ENCODE data around the gene ZC3H13. TPM values are rescaled to one million over a fixed set of nuclear protein-coding genes. Genes with fewer than 3 reads are reported as not detected.

ZC3H13 gene
- total RNA-seq, 1 donor from 2014 or later, result 72.3 TPM

- no peak for DNase-seq
- TF ChIP-seq CTCF (IDR thresholded peaks at IDR 0.05; ENCODE audit: partially characterized antibody, unreplicated experiment), result no peak
- Mint-ChIP-seq H3K4me3 (ENCODE audit: unreplicated experiment) (no peak overlapping the region), H3K27me3 (ENCODE audit: unreplicated experiment) (no peaks in the 10 kb centered on the region), H3K4me1 (ENCODE audit: low read depth, unreplicated experiment) (no peaks in the 10 kb centered on the region), H3K36me3 (ENCODE audit: unreplicated experiment) (no peaks in the 10 kb centered on the region), H3K9me3 (ENCODE audit: unreplicated experiment) (no peaks in the 10 kb centered on the region), H3K27ac (ENCODE audit: unreplicated experiment) (no peak overlapping the region)
These were observed 77.2 kb downstream of the ZC3H13 start for GRCh38 chr13:45975337-45975736.

GRCh38 chr13:45974500-45974899 lies 78.0 kb downstream of the ZC3H13 start:
- DNase-seq, result no peak
- no peaks in the 10 kb centered on the region for H3K4me1 Mint-ChIP-seq (ENCODE audit: low read depth, unreplicated experiment)
- H3K9me3 Mint-ChIP-seq (ENCODE audit: unreplicated experiment), result no peaks in the 10 kb centered on the region
- TF ChIP-seq CTCF (IDR thresholded peaks at IDR 0.05; ENCODE audit: partially characterized antibody, unreplicated experiment), result no peak
- H3K27ac Mint-ChIP-seq (ENCODE audit: unreplicated experiment), result no peak overlapping the region
- H3K36me3 Mint-ChIP-seq (ENCODE audit: unreplicated experiment), result no peaks in the 10 kb centered on the region
- H3K4me3 Mint-ChIP-seq (ENCODE audit: unreplicated experiment), result no peak overlapping the region
- no peaks in the 10 kb centered on the region for H3K27me3 Mint-ChIP-seq (ENCODE audit: unreplicated experiment)

DNA sequence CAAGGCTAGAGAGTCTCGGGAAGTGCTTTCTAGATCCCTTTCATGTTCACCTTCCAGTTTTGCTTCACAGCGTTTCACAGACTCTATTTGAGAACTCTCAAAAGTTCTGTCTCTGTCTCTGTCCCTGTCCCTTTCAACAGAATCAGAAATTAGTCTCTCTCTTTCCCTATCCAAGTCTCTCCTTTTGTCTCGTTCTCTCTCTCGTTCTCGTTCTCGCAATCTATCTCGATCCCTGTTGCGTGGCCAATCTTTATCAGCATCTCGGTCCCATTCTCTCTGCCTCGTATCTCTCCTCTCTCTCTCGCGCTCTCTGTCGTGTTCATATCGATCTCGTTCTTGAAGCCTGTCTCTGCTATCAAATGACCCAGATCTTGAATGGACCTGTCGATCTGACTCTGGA lies 85.0 kb downstream of the ZC3H13 start:
- Mint-ChIP-seq H3K9me3 (ENCODE audit: unreplicated experiment) (no peaks in the 10 kb centered on the region), H3K4me1 (ENCODE audit: low read depth, unreplicated experiment) (no peaks in the 10 kb centered on the region), H3K27ac (ENCODE audit: unreplicated experiment) (no peak overlapping the region), H3K4me3 (ENCODE audit: unreplicated experiment) (no peak overlapping the region), H3K36me3 (ENCODE audit: unreplicated experiment) (peaks cover 6% of the 10 kb centered on the region), H3K27me3 (ENCODE audit: unreplicated experiment) (no peaks in the 10 kb centered on the region)
- TF ChIP-seq CTCF (IDR thresholded peaks at IDR 0.05; ENCODE audit: partially characterized antibody, unreplicated experiment), result no peak
- no peak for DNase-seq

DNA sequence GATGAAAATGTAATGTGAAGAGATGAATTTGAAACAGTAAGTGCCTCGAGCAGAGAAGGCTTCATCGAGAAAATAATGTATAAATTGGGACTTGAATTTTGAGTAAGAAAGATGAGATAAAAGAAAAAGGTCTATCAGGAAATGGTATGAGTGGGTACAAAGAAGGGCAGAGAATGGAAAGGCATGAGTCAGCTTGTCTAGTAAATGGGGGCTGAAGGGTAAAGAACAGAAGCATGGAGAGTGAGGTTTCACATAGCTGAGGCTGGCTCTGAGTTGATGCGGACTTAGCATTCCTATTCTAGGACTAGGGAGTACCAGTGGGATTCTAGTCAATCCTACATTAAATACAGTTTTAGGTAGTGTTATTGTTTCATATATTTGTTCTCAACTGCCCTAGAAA lies 85.8 kb downstream of the ZC3H13 start:
- H3K9me3 Mint-ChIP-seq (ENCODE audit: unreplicated experiment), result no peaks in the 10 kb centered on the region
- H3K27me3 Mint-ChIP-seq (ENCODE audit: unreplicated experiment), result no peaks in the 10 kb centered on the region
- peaks cover 6% of the 10 kb centered on the region for H3K36me3 Mint-ChIP-seq (ENCODE audit: unreplicated experiment)
- H3K4me1 Mint-ChIP-seq (ENCODE audit: low read depth, unreplicated experiment), result no peaks in the 10 kb centered on the region
- DNase-seq, result no peak
- no peak overlapping the region for H3K27ac Mint-ChIP-seq (ENCODE audit: unreplicated experiment)
- TF ChIP-seq CTCF (IDR thresholded peaks at IDR 0.05; ENCODE audit: partially characterized antibody, unreplicated experiment), result no peak
- no peak overlapping the region for H3K4me3 Mint-ChIP-seq (ENCODE audit: unreplicated experiment)

- no peaks in the 10 kb centered on the region for H3K4me1 Mint-ChIP-seq (ENCODE audit: low read depth, unreplicated experiment)
- H3K27ac Mint-ChIP-seq (ENCODE audit: unreplicated experiment), result no peak overlapping the region
- no peak overlapping the region for H3K4me3 Mint-ChIP-seq (ENCODE audit: unreplicated experiment)
- no peaks in the 10 kb centered on the region for H3K9me3 Mint-ChIP-seq (ENCODE audit: unreplicated experiment)
- H3K27me3 Mint-ChIP-seq (ENCODE audit: unreplicated experiment), result no peaks in the 10 kb centered on the region
- DNase-seq, result no peak
- H3K36me3 Mint-ChIP-seq (ENCODE audit: unreplicated experiment), result no peaks in the 10 kb centered on the region
- TF ChIP-seq CTCF (IDR thresholded peaks at IDR 0.05; ENCODE audit: partially characterized antibody, unreplicated experiment), result no peak
These were observed 91.1 kb downstream of the ZC3H13 start for GRCh38 chr13:45961468-45961867.

All from glutamatergic neuron (in vitro differentiated cells).